Activated CD4-positive, alpha-beta T cell treated with anti-CD3 and anti-CD28 coated beads for 36 hours (primary cell): ENCODE data around the gene STAG1. TPM values are rescaled to one million over a fixed set of nuclear protein-coding genes. Genes with fewer than 3 reads are reported as not detected.
A peak's percentile ranks its signal among the peaks of the same experiment; 100 is the strongest.
"Not testable (repeated sequence)": the region's sequence is repeated elsewhere in the genome, so short reads cannot be mapped to it uniquely, and the experiment has no call there.

Experiments
- ATAC-seq: fragments of 200-7000 bp; cut with Tn5 transposase; one replicate; pipeline ENCODE4 v1.10.0; 2021; ENCODE audit warnings: mild to moderate bottlenecking, moderate library complexity
- CTCF ChIA-PET: fragments of 350-600 bp; sonication (Branson Sonifier 250); formaldehyde crosslinking; loops from one replicate; lab custom pipeline; 2021; ENCODE audit warnings: antibody characterized with exemption; lab: Charles Lee
- POLR2A ChIA-PET: fragments of 350-600 bp; sonication (Branson Sonifier 250); formaldehyde crosslinking; loops from one replicate; lab custom pipeline; 2021; ENCODE audit warnings: antibody characterized with exemption, inconsistent platforms; lab: Charles Lee
- DNase-seq: peaks from one replicate; pipeline ENCODE4 v3.0.0-alpha.2; 2020
- H3K27ac Mint-ChIP-seq: one replicate; pipeline ENCODE4 v1.8.0; 2021; ENCODE audit warnings: mixed read lengths
- H3K27me3 Mint-ChIP-seq: one replicate; pipeline ENCODE4 v1.8.0; 2021; ENCODE audit warnings: mixed read lengths
- H3K36me3 Mint-ChIP-seq: one replicate; pipeline ENCODE4 v1.8.0; 2021; ENCODE audit warnings: low read depth, mixed read lengths
- H3K4me1 Mint-ChIP-seq: one replicate; pipeline ENCODE4 v1.8.0; 2021; ENCODE audit warnings: mixed read lengths
- H3K4me3 Mint-ChIP-seq: one replicate; pipeline ENCODE4 v1.8.0; 2021; ENCODE audit warnings: mild to moderate bottlenecking, moderate library complexity, mixed read lengths
- H3K9me3 Mint-ChIP-seq: one replicate; pipeline ENCODE4 v1.8.0; 2021; ENCODE audit warnings: low read depth, mixed read lengths
- intact Hi-C, 2 experiments: fragments of 100-400 bp; cut with DNase I in 1 of 2; cut with micrococcal nuclease in 1 of 2; formaldehyde crosslinking; loops; one replicate each; pipeline versions ENCODE4 v1.14.2 to v1.15.1; 2022 to 2024; cut with DNase I, micrococcal nuclease
- total RNA-seq, 2 experiments: library from RNA; stranded (reverse); gene quantifications; one replicate each; pipeline ENCODE4 v1.2.3, GENCODE V29; 2021

STAG1 gene
- total RNA-seq, 2 experiments from 2014 or later, result 27.1 to 36.0 TPM

DNA sequence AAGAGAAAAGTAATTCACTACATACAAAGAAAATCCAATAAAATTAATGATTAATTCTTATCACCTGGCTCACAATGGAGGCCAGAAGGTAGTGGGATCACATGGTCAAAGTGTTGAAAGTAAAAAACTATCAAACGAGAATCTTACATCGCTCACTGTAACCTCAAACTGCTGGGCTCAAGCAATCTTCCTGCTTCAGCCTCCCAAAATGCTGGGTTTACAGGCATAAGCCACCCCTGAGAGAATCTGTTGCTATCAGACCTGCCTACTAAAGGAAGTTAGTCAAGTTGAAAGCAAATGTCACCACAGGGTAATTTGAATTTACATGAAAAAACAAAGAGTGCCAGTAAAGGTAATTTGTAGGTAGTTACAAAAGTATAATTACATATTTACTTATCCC, 398.7 kb downstream of the STAG1 start:
- ATAC-seq, result peak; percentile 91
- intact Hi-C loops, result loop anchor here in 1 of 2 experiments (1.0 to 10.0 kb wide), 2 partner anchors 279 to 399 kb away; partner anchors contain the start of gene STAG1

DNA sequence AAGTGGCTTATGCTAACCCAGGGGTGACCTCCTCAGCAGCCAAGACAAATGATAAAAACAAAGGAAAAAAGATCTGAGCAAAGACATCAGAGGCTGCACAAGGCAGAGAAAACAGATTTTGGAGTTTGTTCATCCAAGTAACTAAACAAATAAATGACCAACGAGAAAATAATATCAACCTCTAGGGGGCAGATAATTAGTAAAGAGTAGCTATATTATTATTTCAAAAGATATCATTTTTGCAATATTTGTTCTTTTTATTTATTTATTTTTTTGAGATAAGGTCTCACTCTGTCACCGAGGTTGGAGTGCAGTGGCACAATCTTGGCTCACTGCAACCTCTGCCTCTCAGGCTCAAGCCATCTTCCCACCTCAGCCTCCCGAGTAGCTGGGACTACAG, 400.3 kb downstream of the STAG1 start:
- ChIA-PET CTCF (interaction anchor here (0.6 to 4.1 kb wide), 7 partner anchors 9 to 307 kb away, joined by 3 to 16 read pairs (median 4); no protein-coding TSS in a partner anchor), POLR2A (no interaction called here)
- H3K4me1 Mint-ChIP-seq, result peaks cover 15% of the 10 kb centered on the region
- intact Hi-C loops, result loop anchor here in 1 of 2 experiments (10.0 kb wide), 1 partner anchor 277 kb away; no protein-coding TSS in a partner anchor
- H3K27me3 Mint-ChIP-seq, result no peaks in the 10 kb centered on the region
- H3K4me3 Mint-ChIP-seq, result no peak overlapping the region
- DNase-seq, result no peak
- peaks cover 27% of the 10 kb centered on the region for H3K36me3 Mint-ChIP-seq
- ATAC-seq, result no peak
- peaks cover 9% of the 10 kb centered on the region for H3K9me3 Mint-ChIP-seq
- H3K27ac Mint-ChIP-seq, result no peak overlapping the region

More for the DNA sequence above, 398.7 kb downstream of the STAG1 start:
- Mint-ChIP-seq H3K27ac (no peak overlapping the region), H3K9me3 (peaks cover 9% of the 10 kb centered on the region), H3K4me1 (peaks cover 15% of the 10 kb centered on the region), H3K4me3 (no peak overlapping the region), H3K36me3 (peaks cover 30% of the 10 kb centered on the region), H3K27me3 (no peaks in the 10 kb centered on the region)
- ChIA-PET CTCF (interaction anchor here (4.1 kb wide), 1 partner anchor 13 kb away, joined by 16 read pairs; no protein-coding TSS in a partner anchor), POLR2A (no interaction called here)
- DNase-seq, result peak; percentile 24

DNA sequence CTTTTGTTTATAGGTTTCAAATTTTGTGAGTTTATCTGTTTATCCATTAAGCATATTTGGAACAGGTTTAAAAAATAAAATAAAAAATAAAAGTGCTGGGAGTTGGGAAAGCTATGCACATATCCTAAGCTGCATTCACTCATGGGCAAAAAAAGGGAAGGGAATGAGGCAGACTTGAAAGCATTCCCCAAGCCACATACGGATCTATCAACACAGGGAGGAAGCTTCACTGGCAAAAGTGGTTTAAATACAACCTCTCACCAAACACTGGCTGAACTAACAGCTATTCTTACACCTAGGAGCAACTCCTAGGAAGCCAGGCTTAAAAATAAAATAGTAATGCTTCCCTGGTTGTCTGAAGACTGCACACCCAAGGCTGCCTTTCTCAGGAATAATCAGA, 400.8 kb downstream of the STAG1 start:
- POLR2A ChIA-PET, result no interaction called here
- Mint-ChIP-seq H3K4me1 (peaks cover 15% of the 10 kb centered on the region), H3K4me3 (no peak overlapping the region), H3K27ac (no peak overlapping the region), H3K27me3 (no peaks in the 10 kb centered on the region), H3K36me3 (peaks cover 25% of the 10 kb centered on the region), H3K9me3 (peaks cover 9% of the 10 kb centered on the region)
- CTCF ChIA-PET, result interaction anchor here (0.6 to 4.1 kb wide), 7 partner anchors 9 to 307 kb away, joined by 3 to 16 read pairs (median 4); no protein-coding TSS in a partner anchor
- ATAC-seq (no peak), DNase-seq (no peak)
- intact Hi-C loops, result loop anchor here in 1 of 2 experiments (10.0 kb wide), 1 partner anchor 277 kb away; no protein-coding TSS in a partner anchor

DNA sequence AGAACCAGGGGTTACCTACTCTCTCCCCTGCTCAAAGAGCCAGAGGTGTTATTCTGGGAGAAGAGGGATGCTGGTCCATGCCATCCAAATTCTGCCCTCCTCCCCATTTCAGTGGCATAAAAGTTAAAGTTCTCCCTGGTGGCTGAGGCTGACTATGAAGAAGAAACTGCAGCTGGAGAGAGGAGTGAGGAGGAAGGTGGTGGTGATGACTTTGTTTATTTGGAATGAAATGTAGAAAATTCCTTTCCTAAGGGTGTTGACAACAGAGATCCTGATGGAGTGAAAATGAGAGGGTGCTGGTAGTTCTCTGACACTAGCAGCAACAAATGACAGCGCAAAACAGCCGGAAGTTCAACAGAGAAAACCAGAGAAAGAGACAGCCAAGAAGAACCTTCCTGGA, 401.6 kb downstream of the STAG1 start:
- POLR2A ChIA-PET, result interaction anchor here (0.7 kb wide), 1 partner anchor 194 kb away, joined by 3 read pairs; no protein-coding TSS in a partner anchor
- H3K36me3 Mint-ChIP-seq, result peaks cover 24% of the 10 kb centered on the region
- H3K27me3 Mint-ChIP-seq, result no peaks in the 10 kb centered on the region
- no peak overlapping the region for H3K4me3 Mint-ChIP-seq
- CTCF ChIA-PET, result interaction anchor here (0.6 to 4.1 kb wide), 3 partner anchors 16 to 275 kb away, joined by 4 to 16 read pairs (median 4); no protein-coding TSS in a partner anchor
- H3K9me3 Mint-ChIP-seq, result peaks cover 6% of the 10 kb centered on the region
- no peak for DNase-seq
- intact Hi-C loops, result loop anchor here in 1 of 2 experiments (10.0 kb wide), 1 partner anchor 276 kb away; no protein-coding TSS in a partner anchor
- no peak overlapping the region for H3K27ac Mint-ChIP-seq
- no peak for ATAC-seq
- peaks cover 15% of the 10 kb centered on the region for H3K4me1 Mint-ChIP-seq

DNA sequence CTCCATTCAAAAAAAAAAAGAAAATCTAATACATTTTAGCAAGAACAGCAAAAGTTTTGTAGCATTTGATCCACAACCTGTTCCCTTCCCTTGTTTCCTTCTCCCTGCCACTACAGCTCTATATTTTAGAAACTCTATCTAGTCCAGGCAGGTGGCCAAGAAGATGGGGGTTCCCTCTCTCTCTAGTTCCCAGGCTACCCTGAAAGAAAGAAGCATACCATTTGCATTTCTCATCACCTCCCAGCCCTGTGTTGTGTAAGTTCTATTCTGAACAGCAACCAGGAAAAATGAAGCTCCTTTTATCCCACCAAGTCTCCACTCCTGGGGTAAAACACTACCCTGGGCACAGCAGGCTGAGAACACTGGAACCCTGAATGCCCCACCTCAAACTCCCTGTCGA, 402.0 kb downstream of the STAG1 start:
- ChIA-PET POLR2A (no interaction called here), CTCF (interaction anchor here (4.1 kb wide), 1 partner anchor 16 kb away, joined by 16 read pairs; no protein-coding TSS in a partner anchor)
- Mint-ChIP-seq H3K4me3 (no peak overlapping the region), H3K27me3 (no peaks in the 10 kb centered on the region), H3K4me1 (peaks cover 15% of the 10 kb centered on the region), H3K9me3 (peaks cover 2% of the 10 kb centered on the region), H3K27ac (no peak overlapping the region), H3K36me3 (peaks cover 21% of the 10 kb centered on the region)
- DNase-seq (no peak), ATAC-seq (no peak)
- intact Hi-C loops, result loop anchor here in 1 of 2 experiments (10.0 kb wide), 1 partner anchor 275 kb away; no protein-coding TSS in a partner anchor

DNA sequence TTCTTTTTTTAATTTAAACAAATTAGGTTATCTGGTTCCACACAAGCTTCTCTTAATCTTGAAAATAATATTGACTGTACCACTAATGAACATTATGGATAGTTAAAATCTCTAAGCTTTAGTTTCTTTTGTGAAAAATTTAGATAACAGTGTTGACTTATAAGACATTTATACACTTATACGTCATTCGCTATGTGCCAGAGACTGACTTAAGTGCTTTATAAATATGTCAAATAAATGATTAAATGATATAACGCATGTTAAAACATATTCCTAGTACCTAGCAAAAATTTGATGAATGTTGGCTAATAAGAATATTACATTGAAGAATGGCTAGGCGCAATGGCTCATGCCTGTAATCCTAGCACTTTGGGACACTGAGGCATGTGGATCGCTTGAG, 405.7 kb downstream of the STAG1 start:
- Mint-ChIP-seq H3K4me3 (no peak overlapping the region), H3K36me3 (peaks cover 23% of the 10 kb centered on the region), H3K9me3 (no peaks in the 10 kb centered on the region), H3K27ac (no peak overlapping the region), H3K4me1 (no peaks in the 10 kb centered on the region), H3K27me3 (no peaks in the 10 kb centered on the region)
- ChIA-PET POLR2A (no interaction called here), CTCF (interaction anchor here (0.6 to 1.5 kb wide), 2 partner anchors 11 to 1828 kb away, joined by 3 read pairs; no protein-coding TSS in a partner anchor)
- ATAC-seq (no peak), DNase-seq (no peak)
- intact Hi-C loops, result no loop called here

DNA sequence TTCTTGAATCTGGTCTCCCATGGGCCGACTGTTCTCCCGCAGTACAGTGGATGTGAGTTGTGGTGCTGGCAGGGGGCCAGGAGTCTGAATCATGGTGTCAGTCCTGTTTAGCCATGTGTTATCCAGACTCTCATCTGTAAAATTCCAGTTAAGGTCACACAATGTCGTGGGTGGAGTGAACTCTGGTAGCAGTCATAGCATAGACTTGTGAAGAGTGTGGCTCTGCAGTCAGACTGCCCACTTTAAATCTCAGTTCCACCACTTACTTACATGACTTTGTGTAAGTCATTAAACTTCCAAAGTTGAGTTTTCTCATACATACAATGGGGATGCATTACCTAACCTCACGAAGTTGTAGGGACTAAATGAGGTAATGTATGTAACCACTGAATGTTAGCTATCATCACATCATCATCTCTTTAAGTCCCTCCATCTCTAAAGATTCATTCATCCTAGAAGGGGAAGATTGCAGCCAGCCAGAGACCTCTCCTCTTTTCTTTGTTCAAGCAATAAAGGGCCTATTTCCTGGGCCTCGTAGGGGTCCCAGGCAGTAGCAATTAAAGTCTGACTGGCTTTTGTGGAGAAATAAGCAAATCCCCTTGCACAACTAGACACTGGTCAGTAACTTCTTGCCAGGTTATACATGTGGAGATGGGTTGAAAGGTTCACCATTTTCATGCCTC, 408.2 kb downstream of the STAG1 start:
- ChIA-PET CTCF (interaction anchor here (1.2 kb wide), 1 partner anchor 689 kb away, joined by 4 read pairs; no protein-coding TSS in a partner anchor), POLR2A (interaction anchor here (0.5 kb wide), 1 partner anchor 433 kb away, joined by 3 read pairs; no protein-coding TSS in a partner anchor)
- DNase-seq (no peak), ATAC-seq (no peak)
- Mint-ChIP-seq H3K27me3 (no peaks in the 10 kb centered on the region), H3K4me1 (no peaks in the 10 kb centered on the region), H3K36me3 (peaks cover 29% of the 10 kb centered on the region), H3K27ac (peak overlapping the region; percentile 74), H3K4me3 (no peak overlapping the region), H3K9me3 (no peaks in the 10 kb centered on the region)
- intact Hi-C loops, result no loop called here

DNA sequence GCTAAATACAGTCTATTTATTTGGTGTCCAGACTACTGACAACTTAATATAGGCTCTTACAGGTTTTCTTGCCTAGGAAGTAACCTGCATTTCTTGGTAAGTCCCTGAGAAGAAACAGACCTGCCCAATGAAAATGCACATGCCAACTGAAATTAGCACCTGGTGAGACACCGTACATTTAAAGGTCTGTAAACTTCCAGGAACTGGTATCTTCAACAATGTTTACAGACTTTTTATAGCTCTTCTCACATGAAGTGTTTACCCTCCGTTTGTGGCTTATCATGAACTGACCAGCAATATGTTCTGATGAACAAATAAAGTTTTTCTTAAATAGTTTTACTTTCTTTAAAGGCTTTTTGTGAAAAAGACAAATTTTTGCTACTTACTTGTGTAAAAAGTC, 408.7 kb downstream of the STAG1 start:
- intact Hi-C loops, result no loop called here
- ChIA-PET POLR2A (no interaction called here), CTCF (interaction anchor here (1.2 kb wide), 1 partner anchor 689 kb away, joined by 4 read pairs; no protein-coding TSS in a partner anchor)
- Mint-ChIP-seq H3K27ac (no peak overlapping the region), H3K4me1 (no peaks in the 10 kb centered on the region), H3K27me3 (no peaks in the 10 kb centered on the region), H3K4me3 (no peak overlapping the region), H3K36me3 (peaks cover 25% of the 10 kb centered on the region), H3K9me3 (no peaks in the 10 kb centered on the region)
- no peak for DNase-seq
- no peak for ATAC-seq

DNA sequence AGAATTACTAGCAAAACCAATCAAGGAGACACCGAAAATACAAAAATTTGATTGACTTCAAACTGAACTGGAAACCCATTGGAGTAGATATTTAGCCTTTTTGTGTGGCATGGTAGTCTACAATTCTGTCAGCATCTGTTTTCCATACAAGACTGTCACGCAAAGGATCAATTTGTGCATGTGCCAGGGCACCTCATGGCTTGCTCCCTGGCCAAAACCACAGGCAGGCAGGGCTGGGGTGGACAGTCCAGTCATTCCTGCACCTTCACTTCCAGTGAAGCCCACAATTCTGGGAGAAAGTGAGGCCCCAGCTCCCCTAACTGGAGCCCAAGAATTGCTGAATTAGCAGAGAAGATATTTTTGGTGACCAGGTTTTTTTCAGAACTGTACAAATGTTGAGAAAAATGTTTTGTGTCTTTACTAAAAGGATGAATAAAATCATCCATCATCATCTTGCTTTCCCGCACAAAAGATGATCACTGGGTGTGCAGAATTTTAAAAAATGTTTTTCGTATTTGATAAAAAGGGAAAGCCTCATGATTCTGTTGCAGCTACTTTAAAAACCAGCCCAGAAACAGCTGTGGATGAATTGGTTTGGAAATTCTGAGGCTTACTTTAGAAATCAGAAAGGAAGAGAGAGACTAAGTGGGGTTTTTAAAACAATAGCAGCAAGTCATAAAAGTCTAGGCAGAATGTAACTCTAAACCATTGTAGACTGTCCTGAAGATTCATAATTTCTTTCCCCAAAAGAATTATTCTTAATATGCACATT, 415.7 kb downstream of the STAG1 start:
- H3K4me1 Mint-ChIP-seq, result no peaks in the 10 kb centered on the region
- no peaks in the 10 kb centered on the region for H3K27me3 Mint-ChIP-seq
- intact Hi-C loops, result no loop called here
- peaks cover 48% of the 10 kb centered on the region for H3K36me3 Mint-ChIP-seq
- no peak for DNase-seq
- H3K9me3 Mint-ChIP-seq, result no peaks in the 10 kb centered on the region
- ChIA-PET CTCF (interaction anchor here (0.7 to 0.8 kb wide), 2 partner anchors 154 to 367 kb away, joined by 3 read pairs; no protein-coding TSS in a partner anchor), POLR2A (no interaction called here)
- no peak for ATAC-seq
- no peak overlapping the region for H3K27ac Mint-ChIP-seq
- H3K4me3 Mint-ChIP-seq, result no peak overlapping the region

DNA sequence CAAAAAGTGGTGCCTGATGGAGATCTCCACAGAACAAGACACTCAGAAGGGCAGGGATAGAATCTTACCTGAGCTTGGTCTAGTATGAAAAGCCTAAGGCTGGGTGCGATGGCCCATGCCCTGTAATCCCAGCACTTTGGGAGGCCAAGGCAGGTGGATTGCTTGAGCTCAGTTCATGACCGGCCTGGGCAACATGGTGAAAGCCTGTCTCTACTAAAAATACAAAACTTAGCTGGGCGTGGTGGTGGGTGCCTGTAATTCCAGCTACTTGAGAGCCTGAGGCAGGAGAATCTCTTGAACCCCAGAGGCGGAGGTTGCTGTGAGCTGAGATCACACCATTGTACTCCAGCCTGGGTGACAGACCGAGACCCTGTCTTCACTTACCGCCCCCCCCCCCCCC, 417.5 kb downstream of the STAG1 start:
- H3K27ac Mint-ChIP-seq, DNase-seq, ATAC-seq, H3K4me1 Mint-ChIP-seq, intact Hi-C loops, H3K27me3 Mint-ChIP-seq, POLR2A ChIA-PET, H3K9me3 Mint-ChIP-seq, H3K4me3 Mint-ChIP-seq: not testable (repeated sequence)
- CTCF ChIA-PET, result interaction anchor here (0.6 kb wide), 1 partner anchor 595 kb away, joined by 4 read pairs; no protein-coding TSS in a partner anchor
- H3K36me3 Mint-ChIP-seq, result peaks cover 42% of the 10 kb centered on the region

DNA sequence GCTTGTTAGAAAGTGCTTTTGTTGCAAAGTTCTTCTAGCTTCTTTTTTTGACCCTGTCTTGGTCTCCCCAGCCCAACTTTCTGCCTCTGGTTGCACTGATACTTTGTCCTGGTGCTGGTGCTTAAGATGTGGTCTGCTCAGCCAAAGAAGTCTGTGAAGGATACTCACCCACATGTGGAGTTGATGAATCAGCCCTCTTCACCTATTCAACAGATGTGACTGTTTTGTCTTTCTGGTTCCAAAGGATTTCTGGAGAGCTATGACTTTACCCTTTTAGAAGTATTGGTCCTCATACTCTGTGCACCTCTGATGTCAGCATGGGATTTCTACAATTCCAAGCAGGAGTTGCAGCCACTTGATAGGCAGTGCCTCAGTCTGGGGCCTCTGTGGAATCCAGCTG, 418.0 kb downstream of the STAG1 start:
- Mint-ChIP-seq H3K4me3 (no peak overlapping the region), H3K36me3 (peaks cover 43% of the 10 kb centered on the region), H3K27me3 (no peaks in the 10 kb centered on the region), H3K4me1 (no peaks in the 10 kb centered on the region), H3K9me3 (no peaks in the 10 kb centered on the region), H3K27ac (peak overlapping the region; percentile 49)
- DNase-seq, result no peak
- CTCF ChIA-PET, result interaction anchor here (0.6 kb wide), 1 partner anchor 595 kb away, joined by 4 read pairs; no protein-coding TSS in a partner anchor
- POLR2A ChIA-PET, result no interaction called here
- ATAC-seq, result no peak
- intact Hi-C loops, result no loop called here
